ENCODE data around the gene P2RY1.

GRCh38 chr3:152826476-152826875 lies 8.5 kb upstream of the P2RY1 start:
- no peak for TF ChIP-seq CTCF (conservative IDR thresholded peaks at IDR 0.05)
- TF ChIP-seq EZH2 (IDR thresholded peaks at IDR 0.05; ENCODE audit: low read depth), result no peak

Measured in PC-9 (cell line).